NCI-H526 (cell line): ENCODE data around the gene DNAJC4.

Experiments
- DNase-seq, 2 experiments: peaks; one replicate each; lab custom pipeline; 2025; lab: John Stamatoyannopoulos, UW

The DNAJC4 gene

GRCh38 chr11:64278576-64279190 is 48.3 kb downstream of the DNAJC4 start:
- no peak for DNase-seq

- no peak for DNase-seq
These were observed 51.8 kb downstream of the DNAJC4 start for GRCh38 chr11:64281957-64282770.

GRCh38 chr11:64283092-64283491 is 52.7 kb downstream of the DNAJC4 start:
- no peak for DNase-seq
